IMR-90 (cell line): ENCODE measurements around the gene LRRC4C.

ENCODE experiments used
- CTCF ChIP-seq: conservative IDR thresholded peaks from 2 replicates; pipeline ENCODE4 v1.5.1; 2012; ENCODE audit warnings: mild to moderate bottlenecking, low read depth, low read length, improper control_type of control experiment
- MAFK ChIP-seq: IDR thresholded peaks from 2 replicates; pipeline ENCODE4 v1.6.1; 2012; ENCODE audit warnings: low read depth, low read length, improper control_type of control experiment
- POLR2A ChIP-seq: IDR thresholded peaks from 2 replicates; pipeline ENCODE4 v1.6.1; 2012; ENCODE audit warnings: mild to moderate bottlenecking, low read depth, low read length
- RCOR1 ChIP-seq: IDR thresholded peaks from 2 replicates; pipeline ENCODE4 v1.6.1; 2012; ENCODE audit warnings: mild to moderate bottlenecking, low read length, improper control_type of control experiment; ENCODE audit not compliant: insufficient replicate concordance
- RFX5 ChIP-seq: IDR thresholded peaks from 2 replicates; pipeline ENCODE4 v1.8.0; 2012; ENCODE audit warnings: low read depth, mild to moderate bottlenecking, low read length, moderate library complexity
- SMC3 ChIP-seq: fragments of 150-350 bp; IDR thresholded peaks from 2 replicates; pipeline ENCODE4 v1.6.1; 2016; ENCODE audit warnings: low read depth, mild to moderate bottlenecking, antibody characterized with exemption, low read length, moderate library complexity

- TF ChIP-seq CTCF (no peak), POLR2A (no peak), SMC3 (no peak), RFX5 (no peak), RCOR1 (no peak), MAFK (no peak)
Measured at GRCh38 chr11:40240284-40240683, 1219.2 kb downstream of the LRRC4C start.
